Choroid plexus epithelial cell (primary cell): Measurements from ENCODE around the gene ADAMTS19.

Experiments
- DNase-seq: peaks from one replicate; pipeline ENCODE4 v3.0.0-alpha.2; 2010; ENCODE audit warnings: low read depth
- H3K4me3 ChIP-seq: 2 replicates; pipeline ENCODE4 v1.5.1; 2011; ENCODE audit warnings: low read depth, mild to moderate bottlenecking, control low read depth, low read length, moderate library complexity
- CTCF ChIP-seq: conservative IDR thresholded peaks from 2 replicates; pipeline ENCODE4 v1.5.1; 2011; ENCODE audit warnings: low read depth, mild to moderate bottlenecking, control low read depth, inconsistent platforms, low read length, moderate library complexity

ADAMTS19 gene

GRCh38 chr5:129506086-129506485 lies 46.0 kb downstream of the ADAMTS19 start:
- DNase-seq = peak; percentile 1
- no peak for TF ChIP-seq CTCF
- no peak overlapping the region for H3K4me3 ChIP-seq

GRCh38 chr5:129506950-129507349 lies 46.9 kb downstream of the ADAMTS19 start:
- no peak for TF ChIP-seq CTCF
- no peak for DNase-seq
- H3K4me3 ChIP-seq = no peak overlapping the region

- DNase-seq = no peak
- TF ChIP-seq CTCF = no peak
- H3K4me3 ChIP-seq = no peak overlapping the region
Measured at GRCh38 chr5:129507527-129507926, 47.4 kb downstream of the ADAMTS19 start.

- no peak for TF ChIP-seq CTCF
Measured at GRCh38 chr5:129508606-129509005, 48.5 kb downstream of the ADAMTS19 start.

GRCh38 chr5:129509363-129509975 lies 49.4 kb downstream of the ADAMTS19 start:
- DNase-seq = no peak
- no peak for TF ChIP-seq CTCF
- no peak overlapping the region for H3K4me3 ChIP-seq

More at GRCh38 chr5:129508606-129509005, 48.5 kb downstream of the ADAMTS19 start:
- no peak for DNase-seq
- H3K4me3 ChIP-seq = no peak overlapping the region

- H3K4me3 ChIP-seq = no peak overlapping the region
- TF ChIP-seq CTCF = no peak
- no peak for DNase-seq
Measured at GRCh38 chr5:129511291-129511690, 51.2 kb downstream of the ADAMTS19 start.

- no peak for TF ChIP-seq CTCF
- DNase-seq = no peak
- no peak overlapping the region for H3K4me3 ChIP-seq
Measured at GRCh38 chr5:129541051-129541450, 81.0 kb downstream of the ADAMTS19 start.
